OCI-LY1 (cell line): ENCODE results near the gene ATP7B.

Experiments
- H2AFZ ChIP-seq: fragments of 200-600 bp; sonication (generic), shearing (Covaris generic); 2 replicates; pipeline ENCODE4 v1.6.0; 2014; ENCODE audit warnings: antibody characterized with exemption, mild to moderate bottlenecking, low read length
- H3F3A ChIP-seq: fragments of 200-600 bp; sonication (generic), shearing (Covaris generic); 2 replicates; pipeline ENCODE4 v1.6.0; 2014; ENCODE audit warnings: mild to moderate bottlenecking, antibody characterized with exemption, low read length, moderate library complexity; ENCODE audit not compliant: insufficient read depth
- H3K27ac ChIP-seq: fragments of 200-600 bp; sonication (generic); 2 replicates; pipeline ENCODE4 v1.5.1; 2014; ENCODE audit warnings: low read length, mixed run types, mild to moderate bottlenecking, low read depth; ENCODE audit not compliant: poor library complexity, severe bottlenecking
- H3K27me3 ChIP-seq: fragments of 200-600 bp; sonication (generic); 2 replicates; pipeline ENCODE4 v1.6.0; 2014; ENCODE audit warnings: antibody characterized with exemption, mild to moderate bottlenecking, low read length, moderate library complexity; ENCODE audit not compliant: insufficient read depth
- H3K36me3 ChIP-seq: fragments of 200-600 bp; sonication (generic); 2 replicates; pipeline ENCODE4 v1.6.1; 2014; ENCODE audit warnings: mild to moderate bottlenecking, antibody characterized with exemption, low read length, moderate library complexity, mixed read lengths; ENCODE audit not compliant: insufficient read depth
- H3K4me1 ChIP-seq: fragments of 200-600 bp; sonication (generic); 2 replicates; pipeline ENCODE4 v1.5.1; 2014; ENCODE audit warnings: mild to moderate bottlenecking, low read length, moderate library complexity; ENCODE audit not compliant: insufficient read depth, severe bottlenecking
- H3K4me2 ChIP-seq: fragments of 200-600 bp; sonication (generic), shearing (Covaris generic); 2 replicates; pipeline ENCODE4 v1.6.1; 2014; ENCODE audit warnings: low read length
- H3K4me3 ChIP-seq: fragments of 200-600 bp; sonication (generic); 2 replicates; pipeline ENCODE4 v1.5.1; 2014; ENCODE audit warnings: low read length, low read depth, mild to moderate bottlenecking, mixed read lengths; ENCODE audit not compliant: poor library complexity, severe bottlenecking
- H3K79me2 ChIP-seq: fragments of 200-600 bp; shearing (Covaris generic); 2 replicates; pipeline ENCODE4 v1.6.1; 2016; ENCODE audit warnings: mixed run types, low read length, mixed read lengths; ENCODE audit not compliant: insufficient read depth
- H3K9ac ChIP-seq: fragments of 200-600 bp; sonication (generic), shearing (Covaris generic); 2 replicates; pipeline ENCODE4 v1.6.1; 2014; ENCODE audit warnings: mild to moderate bottlenecking, low read length, mixed read lengths
- H3K9me2 ChIP-seq: fragments of 200-600 bp; sonication (generic), shearing (Covaris generic); 2 replicates; pipeline ENCODE4 v1.6.1; 2014; ENCODE audit warnings: low read depth, mild to moderate bottlenecking, low read length, mixed read lengths
- H3K9me3 ChIP-seq: fragments of 200-600 bp; shearing (Covaris generic); 2 replicates; pipeline ENCODE4 v1.6.1; 2014; ENCODE audit warnings: low read length, mixed read lengths
- H4K20me1 ChIP-seq: fragments of 200-600 bp; sonication (generic), shearing (Covaris generic); 2 replicates; pipeline ENCODE4 v1.6.0; 2016; ENCODE audit warnings: mild to moderate bottlenecking, low read length; ENCODE audit not compliant: insufficient read depth
- CTCF ChIP-seq: fragments of 200-600 bp; sonication (generic), shearing (Covaris generic); IDR thresholded peaks from 2 replicates; pipeline ENCODE4 v1.5.1; 2017; ENCODE audit warnings: mild to moderate bottlenecking, antibody characterized with exemption, low read length, moderate library complexity, mixed read lengths
- EZH2 ChIP-seq: fragments of 200-600 bp; sonication (generic), shearing (Covaris generic); IDR thresholded peaks from 2 replicates; pipeline ENCODE4 v1.8.0; 2017; ENCODE audit warnings: borderline replicate concordance, mixed run types, mild to moderate bottlenecking, antibody characterized with exemption, low read length, moderate library complexity, mixed read lengths

Gene ATP7B

GRCh38 chr13:52016296-52016695 lies 5.0 kb upstream of the ATP7B start:
- H2AFZ ChIP-seq, result no peak overlapping the region
- H3K9me3 ChIP-seq, result no peaks in the 10 kb centered on the region
- H3F3A ChIP-seq, result no peaks in the 10 kb centered on the region
- H3K4me1 ChIP-seq, result peaks cover 14% of the 10 kb centered on the region
- no peak overlapping the region for H3K4me2 ChIP-seq
- peaks cover 24% of the 10 kb centered on the region for H3K79me2 ChIP-seq
- no peak for TF ChIP-seq EZH2
- TF ChIP-seq CTCF, result no peak
- no peak overlapping the region for H3K27ac ChIP-seq
- H3K27me3 ChIP-seq, result no peaks in the 10 kb centered on the region
- peaks cover 44% of the 10 kb centered on the region for H3K36me3 ChIP-seq
- H3K4me3 ChIP-seq, result no peak overlapping the region
- no peaks in the 10 kb centered on the region for H3K9me2 ChIP-seq
- H3K9ac ChIP-seq, result no peak overlapping the region
- no peaks in the 10 kb centered on the region for H4K20me1 ChIP-seq

DNA sequence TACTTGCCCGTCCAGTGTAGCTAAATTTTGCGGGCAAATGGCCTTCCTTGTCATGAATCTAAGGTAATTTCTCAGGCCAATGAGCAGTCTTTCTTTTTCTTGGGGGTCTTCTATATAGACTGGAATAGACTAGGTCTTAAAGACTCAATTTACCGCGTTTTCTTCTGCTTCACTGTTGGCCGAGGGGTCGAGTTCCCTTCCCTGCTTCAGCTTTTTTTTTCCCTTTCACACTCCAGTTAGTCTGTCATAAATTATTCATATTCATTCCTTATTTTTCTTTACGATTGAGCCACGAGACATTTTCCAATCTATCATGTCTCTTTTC lies 1.2 kb upstream of the ATP7B start:
- Histone ChIP-seq H3K4me2 (peak overlapping the region; percentile 84), H4K20me1 (no peaks in the 10 kb centered on the region), H3K9me2 (no peaks in the 10 kb centered on the region), H2AFZ (no peak overlapping the region), H3K27ac (no peak overlapping the region), H3K4me3 (peak overlapping the region; percentile 76), H3F3A (no peaks in the 10 kb centered on the region), H3K27me3 (0 out of 2 replicates have a peak, but pooled peaks cover 5% of the 10 kb centered on the region), H3K4me1 (peaks cover 21% of the 10 kb centered on the region), H3K36me3 (peaks cover 16% of the 10 kb centered on the region; the same call in 1 of the 2 replicates), H3K9me3 (no peaks in the 10 kb centered on the region), H3K79me2 (peaks cover 24% of the 10 kb centered on the region), H3K9ac (peak overlapping the region; percentile 69)
- TF ChIP-seq EZH2 (no peak), CTCF (no peak)

DNA sequence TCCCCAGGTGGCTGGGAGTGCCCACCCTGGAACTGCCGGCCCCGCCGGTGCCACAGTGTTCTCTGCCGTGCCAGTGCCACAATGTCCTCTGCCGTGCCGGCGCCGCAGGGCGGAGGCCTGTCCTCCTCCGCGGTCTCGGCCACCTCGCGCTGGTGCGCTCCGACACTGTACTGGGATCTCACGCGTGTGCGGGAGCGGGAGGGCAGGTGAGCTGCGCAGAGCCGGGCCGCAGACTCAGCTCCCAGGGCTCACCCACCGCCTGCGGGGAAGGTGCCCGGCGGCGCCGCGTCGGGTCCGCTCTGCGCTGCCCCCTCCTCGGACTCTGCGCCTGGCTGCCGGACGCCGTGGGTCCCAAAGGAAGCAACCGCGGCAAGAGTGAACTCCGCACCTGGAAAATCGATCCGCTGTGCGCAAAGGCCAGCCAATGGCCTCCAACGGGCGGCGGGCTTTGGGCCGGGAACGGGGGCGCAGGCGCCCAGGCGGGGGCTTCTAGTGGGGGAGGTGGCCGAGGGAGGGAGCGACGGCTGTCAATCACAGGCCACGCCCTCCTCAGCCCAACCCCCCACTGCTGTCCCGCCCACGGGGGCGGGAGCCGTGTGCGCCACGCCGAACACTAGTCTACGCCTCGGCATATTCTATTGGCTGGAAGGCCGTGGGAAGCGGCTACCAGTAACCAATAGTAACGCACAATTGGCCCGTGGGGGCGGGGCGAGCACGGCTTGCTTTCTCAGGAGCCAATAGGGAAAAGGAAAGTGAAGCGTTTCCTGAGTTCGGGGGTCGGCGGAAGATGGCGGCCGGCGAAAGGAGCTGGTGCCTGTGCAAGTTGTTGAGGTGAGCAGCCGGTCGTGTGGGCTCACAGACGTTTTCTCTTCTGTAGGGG lies 622 bp upstream of the ATP7B start, which contains the start of gene ALG11:
Gene ALG11 (plus strand): TSS at position 767 of the 880 bp plus-strand sequence. CDS start 21 bp downstream, at position 788.
- TF ChIP-seq CTCF, result no peak
- TF ChIP-seq EZH2, result no peak
- H3K27ac ChIP-seq, result no peak within 1 kb of the TSS

More for the DNA sequence above, 622 bp upstream of the ATP7B start, which contains the start of gene ALG11:
- Histone ChIP-seq H3K9me2 (no peaks in the 10 kb centered on the region), H3K4me3 (peak within 1 kb of the TSS; percentile 76), H3F3A (no peaks in the 10 kb centered on the region), H3K4me1 (peaks cover 21% of the 10 kb centered on the region), H3K36me3 (peaks cover 15% of the 10 kb centered on the region; the same call in 1 of the 2 replicates), H3K27me3 (0 out of 2 replicates have a peak, but pooled peaks cover 5% of the 10 kb centered on the region), H3K79me2 (peaks cover 24% of the 10 kb centered on the region), H3K9me3 (no peaks in the 10 kb centered on the region), H3K9ac (peak within 1 kb of the TSS; percentile 69), H2AFZ (no peak within 1 kb of the TSS), H3K4me2 (peak within 1 kb of the TSS; percentile 84), H4K20me1 (no peaks in the 10 kb centered on the region)
